Karpas-422 (cell line): ENCODE measurements around the gene CAPN5. TPM values are rescaled to one million over a fixed set of nuclear protein-coding genes. Genes with fewer than 3 reads are reported as not detected.

Experiments
- DNase-seq: peaks from one replicate; pipeline ENCODE4 v3.0.0-alpha.2; 2015
- H2AFZ ChIP-seq: fragments of 200-600 bp; sonication (generic); 2 replicates; pipeline ENCODE4 v1.6.1; 2014; ENCODE audit warnings: antibody characterized with exemption, low read length, mixed read lengths
- H3K27ac ChIP-seq: fragments of 200-600 bp; sonication (generic); 2 replicates; pipeline ENCODE4 v1.5.1; 2014; ENCODE audit warnings: mild to moderate bottlenecking, low read length, moderate library complexity
- H3K27me3 ChIP-seq: fragments of 200-600 bp; sonication (generic); 2 replicates; pipeline ENCODE4 v1.6.1; 2014; ENCODE audit warnings: low read length, mixed read lengths
- H3K36me3 ChIP-seq: fragments of 200-600 bp; sonication (generic); 2 replicates; pipeline ENCODE4 v1.6.1; 2014; ENCODE audit warnings: low read length, mixed read lengths; ENCODE audit not compliant: insufficient read depth
- H3K4me1 ChIP-seq: fragments of 200-600 bp; sonication (generic); 2 replicates; pipeline ENCODE4 v1.6.1; 2014; ENCODE audit warnings: mild to moderate bottlenecking, low read length, mixed read lengths
- H3K4me2 ChIP-seq: fragments of 200-600 bp; sonication (generic); 2 replicates; pipeline ENCODE4 v1.6.1; 2014; ENCODE audit warnings: low read length, low read depth, mild to moderate bottlenecking; ENCODE audit not compliant: poor library complexity, severe bottlenecking
- H3K4me3 ChIP-seq: fragments of 200-600 bp; sonication (generic); 2 replicates; pipeline ENCODE4 v1.5.1; 2014; ENCODE audit warnings: mild to moderate bottlenecking, antibody characterized with exemption, low read length, mixed read lengths
- H3K79me2 ChIP-seq: fragments of 200-600 bp; sonication (generic); 2 replicates; pipeline ENCODE4 v1.6.1; 2014; ENCODE audit warnings: mild to moderate bottlenecking, low read length, mixed read lengths
- H3K9ac ChIP-seq: fragments of 200-600 bp; sonication (generic); 2 replicates; pipeline ENCODE4 v1.6.0; 2014; ENCODE audit warnings: low read length
- H3K9me2 ChIP-seq: fragments of 200-600 bp; sonication (generic), shearing (Covaris generic); replicated peaks from 2 replicates; pipeline ENCODE4 v1.6.0; 2014; ENCODE audit warnings: mild to moderate bottlenecking, low read length, moderate library complexity; ENCODE audit not compliant: insufficient read depth
- H3K9me3 ChIP-seq: fragments of 300-700, 200-600 bp; sonication (generic); 2 replicates; pipeline ENCODE4 v1.6.1; 2014; ENCODE audit warnings: low read length, mixed read lengths
- H4K20me1 ChIP-seq: fragments of 200-600 bp; sonication (generic); 2 replicates; pipeline ENCODE4 v1.6.1; 2014; ENCODE audit warnings: mild to moderate bottlenecking, antibody characterized with exemption, low read length, low read depth; ENCODE audit not compliant: insufficient read depth
- total RNA-seq: library from RNA; depleted of rRNA; stranded (reverse); fragments of >200 nt; shearing (Covaris generic); gene quantifications from 2 replicates; pipeline ENCODE4 v1.2.3, GENCODE V29; 2014; ENCODE audit warnings: low replicate concordance

The CAPN5 gene
- total RNA-seq, 1 experiment from 2014 or later: 0.07 TPM

GRCh38 chr11:77075425-77075905, 8.7 kb downstream of the CAPN5 start:
- peaks cover 8% of the 10 kb centered on the region for H3K4me1 ChIP-seq
- H3K4me2 ChIP-seq: no peak overlapping the region
- H3K4me3 ChIP-seq: no peak overlapping the region
- H3K9me2 ChIP-seq: no peaks in the 10 kb centered on the region
- H4K20me1 ChIP-seq: no peaks in the 10 kb centered on the region
- no peaks in the 10 kb centered on the region for H3K36me3 ChIP-seq
- H3K9me3 ChIP-seq: no peaks in the 10 kb centered on the region
- H2AFZ ChIP-seq: no peak overlapping the region
- H3K9ac ChIP-seq: no peak overlapping the region
- no peak overlapping the region for H3K27ac ChIP-seq
- no peaks in the 10 kb centered on the region for H3K79me2 ChIP-seq
- DNase-seq: no peak
- no peaks in the 10 kb centered on the region for H3K27me3 ChIP-seq

DNA sequence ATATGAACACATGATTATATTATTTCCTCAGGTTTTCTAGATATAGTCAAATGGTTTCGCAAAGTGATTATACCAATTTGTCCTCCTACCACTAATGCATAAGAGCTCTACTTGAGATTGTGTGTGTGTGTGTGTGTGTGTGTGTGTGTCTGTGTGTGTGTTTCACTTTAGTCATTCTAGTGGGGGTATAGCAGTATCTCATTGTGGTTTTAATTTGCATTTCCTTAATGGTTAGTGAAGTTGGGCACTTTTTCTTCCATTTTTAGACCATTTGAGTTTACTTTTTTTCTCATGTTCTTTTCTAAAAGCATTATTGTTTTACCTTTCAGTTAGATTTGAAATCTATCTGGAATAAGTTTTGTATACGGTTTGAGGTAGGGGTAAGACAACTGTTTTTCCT, 12.9 kb downstream of the CAPN5 start:
- Histone ChIP-seq H3K4me1 (peaks cover 10% of the 10 kb centered on the region), H3K9ac (no peak overlapping the region), H3K27me3 (no peaks in the 10 kb centered on the region), H3K27ac (no peak overlapping the region), H4K20me1 (no peaks in the 10 kb centered on the region), H3K36me3 (no peaks in the 10 kb centered on the region), H3K79me2 (no peaks in the 10 kb centered on the region), H3K9me3 (no peaks in the 10 kb centered on the region), H3K9me2 (no peaks in the 10 kb centered on the region), H3K4me2 (no peak overlapping the region), H3K4me3 (no peak overlapping the region), H2AFZ (no peak overlapping the region)
- no peak for DNase-seq

- no peaks in the 10 kb centered on the region for H3K79me2 ChIP-seq
- no peaks in the 10 kb centered on the region for H4K20me1 ChIP-seq
- no peaks in the 10 kb centered on the region for H3K9me3 ChIP-seq
- H3K9me2 ChIP-seq: no peaks in the 10 kb centered on the region
- no peak overlapping the region for H3K9ac ChIP-seq
- no peak overlapping the region for H3K4me2 ChIP-seq
- DNase-seq: no peak
- no peaks in the 10 kb centered on the region for H3K27me3 ChIP-seq
- no peaks in the 10 kb centered on the region for H3K36me3 ChIP-seq
- H3K4me3 ChIP-seq: no peak overlapping the region
- H3K27ac ChIP-seq: no peak overlapping the region
- H2AFZ ChIP-seq: no peak overlapping the region
- peaks cover 10% of the 10 kb centered on the region for H3K4me1 ChIP-seq
Measured at GRCh38 chr11:77080643-77081210, 14.0 kb downstream of the CAPN5 start.

- Histone ChIP-seq H3K9ac (no peak overlapping the region), H3K36me3 (no peaks in the 10 kb centered on the region), H3K27ac (no peak overlapping the region), H3K9me3 (no peaks in the 10 kb centered on the region), H3K4me1 (peaks cover 10% of the 10 kb centered on the region), H3K79me2 (no peaks in the 10 kb centered on the region), H3K9me2 (no peaks in the 10 kb centered on the region), H2AFZ (no peak overlapping the region), H3K4me3 (no peak overlapping the region), H3K27me3 (no peaks in the 10 kb centered on the region), H4K20me1 (no peaks in the 10 kb centered on the region), H3K4me2 (no peak overlapping the region)
- DNase-seq: no peak
Measured at GRCh38 chr11:77081381-77081851, 14.6 kb downstream of the CAPN5 start.

- Histone ChIP-seq H3K4me2 (no peak overlapping the region), H4K20me1 (no peaks in the 10 kb centered on the region), H3K27me3 (no peaks in the 10 kb centered on the region), H3K9me2 (no peaks in the 10 kb centered on the region), H3K36me3 (no peaks in the 10 kb centered on the region), H3K9me3 (no peaks in the 10 kb centered on the region), H3K4me3 (no peak overlapping the region), H2AFZ (no peak overlapping the region), H3K27ac (no peak overlapping the region), H3K79me2 (no peaks in the 10 kb centered on the region), H3K4me1 (peaks cover 10% of the 10 kb centered on the region), H3K9ac (no peak overlapping the region)
- no peak for DNase-seq
Measured at GRCh38 chr11:77081976-77082836, 15.4 kb downstream of the CAPN5 start.

DNA sequence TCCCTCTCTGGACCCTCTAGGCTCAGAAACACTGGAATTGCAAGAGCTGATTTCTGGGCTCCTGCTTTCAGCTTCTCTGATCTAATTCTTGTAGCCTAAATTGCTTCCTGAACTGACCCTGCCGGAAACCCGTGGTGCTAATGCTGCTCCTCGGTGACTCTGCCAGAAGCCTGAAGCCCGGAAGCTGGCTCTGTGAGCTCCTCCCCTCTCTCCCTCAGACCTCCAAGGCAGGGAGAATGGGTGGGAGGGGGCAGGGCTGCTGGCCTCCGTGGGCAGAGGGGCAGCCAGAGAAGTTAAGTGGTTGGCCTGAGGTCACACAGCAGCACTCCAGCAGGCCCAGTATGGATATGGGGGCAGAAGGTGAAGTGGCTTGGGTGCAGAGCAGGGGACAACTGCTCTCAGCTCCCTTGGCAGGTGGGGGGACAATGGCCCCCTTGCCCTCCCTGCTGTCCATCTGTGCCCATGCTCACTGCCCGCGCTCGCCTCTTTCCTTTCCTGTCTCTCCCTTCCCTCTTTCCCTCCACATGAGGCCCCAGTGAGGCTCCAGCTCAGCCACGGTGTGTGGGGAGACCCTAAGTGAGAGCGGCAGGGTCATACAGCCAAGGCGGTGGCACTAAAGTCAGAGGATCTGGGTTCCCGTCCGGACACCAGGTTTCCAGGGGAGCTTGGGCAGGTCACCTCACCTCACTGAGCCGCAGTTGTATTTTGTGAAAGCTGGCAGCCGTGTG, 16.2 kb downstream of the CAPN5 start:
- no peak for DNase-seq
- Histone ChIP-seq H3K9me2 (no peaks in the 10 kb centered on the region), H3K9ac (no peak overlapping the region), H2AFZ (no peak overlapping the region), H4K20me1 (no peaks in the 10 kb centered on the region), H3K4me1 (peaks cover 10% of the 10 kb centered on the region), H3K27ac (no peak overlapping the region), H3K9me3 (no peaks in the 10 kb centered on the region), H3K36me3 (no peaks in the 10 kb centered on the region), H3K4me3 (no peak overlapping the region), H3K79me2 (no peaks in the 10 kb centered on the region), H3K27me3 (no peaks in the 10 kb centered on the region), H3K4me2 (no peak overlapping the region)

GRCh38 chr11:77083566-77084245, 16.9 kb downstream of the CAPN5 start:
- no peaks in the 10 kb centered on the region for H4K20me1 ChIP-seq
- no peaks in the 10 kb centered on the region for H3K9me3 ChIP-seq
- H3K79me2 ChIP-seq: no peaks in the 10 kb centered on the region
- no peak overlapping the region for H3K9ac ChIP-seq
- H3K4me2 ChIP-seq: no peak overlapping the region
- no peak for DNase-seq
- H3K4me1 ChIP-seq: peaks cover 10% of the 10 kb centered on the region
- H3K27me3 ChIP-seq: no peaks in the 10 kb centered on the region
- no peaks in the 10 kb centered on the region for H3K9me2 ChIP-seq
- H3K36me3 ChIP-seq: no peaks in the 10 kb centered on the region
- H3K4me3 ChIP-seq: no peak overlapping the region
- no peak overlapping the region for H3K27ac ChIP-seq
- H2AFZ ChIP-seq: no peak overlapping the region
